OCI-LY1 (cell line): Measurements from ENCODE around the gene C19orf73.

Experiments used
- EZH2 ChIP-seq: fragments of 200-600 bp; sonication (generic), shearing (Covaris generic); IDR thresholded peaks from 2 replicates; pipeline ENCODE4 v1.8.0; 2017; ENCODE audit warnings: borderline replicate concordance, mixed run types, mild to moderate bottlenecking, antibody characterized with exemption, low read length, moderate library complexity, mixed read lengths
- TF ChIP-seq, protein P1 (sequence below): fragments of 200-600 bp; sonication (generic), shearing (Covaris generic); IDR thresholded peaks from 2 replicates; pipeline ENCODE4 v1.5.1; 2017; ENCODE audit warnings: mild to moderate bottlenecking, antibody characterized with exemption, low read length, moderate library complexity, mixed read lengths

DNA sequence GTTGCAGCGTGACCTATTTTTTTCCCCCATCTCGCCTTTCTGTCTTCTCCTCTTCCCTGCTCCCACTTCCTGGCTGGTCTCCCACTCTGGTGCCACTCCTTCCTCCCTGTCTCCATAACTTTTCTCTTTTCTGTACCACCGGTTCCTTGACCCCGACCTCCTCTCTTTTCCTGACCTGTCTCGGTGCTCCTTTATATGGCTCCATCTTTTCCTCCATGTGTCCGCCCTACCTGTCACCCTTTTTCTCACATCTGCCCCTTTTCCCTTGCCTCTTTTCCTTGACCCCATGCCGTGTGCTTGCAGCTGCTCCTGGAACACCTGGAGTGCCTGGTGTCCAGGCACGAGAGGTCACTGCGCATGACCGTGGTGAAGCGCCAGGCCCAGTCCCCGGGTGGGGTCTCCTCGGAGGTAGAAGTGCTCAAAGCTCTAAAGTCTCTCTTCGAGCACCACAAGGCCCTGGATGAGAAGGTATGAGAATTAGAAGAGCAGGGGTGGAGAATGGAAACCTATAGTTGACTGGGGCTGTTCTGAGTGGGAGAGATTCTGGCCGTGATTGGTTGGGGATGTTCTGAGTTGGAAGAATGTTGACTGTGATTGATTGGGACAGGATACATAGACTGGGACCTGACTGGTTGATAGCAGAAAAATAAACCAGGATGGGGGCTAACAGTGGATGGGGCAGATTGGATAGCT is 9.7 kb upstream of the C19orf73 start:
- TF ChIP-seq, protein P1, sequence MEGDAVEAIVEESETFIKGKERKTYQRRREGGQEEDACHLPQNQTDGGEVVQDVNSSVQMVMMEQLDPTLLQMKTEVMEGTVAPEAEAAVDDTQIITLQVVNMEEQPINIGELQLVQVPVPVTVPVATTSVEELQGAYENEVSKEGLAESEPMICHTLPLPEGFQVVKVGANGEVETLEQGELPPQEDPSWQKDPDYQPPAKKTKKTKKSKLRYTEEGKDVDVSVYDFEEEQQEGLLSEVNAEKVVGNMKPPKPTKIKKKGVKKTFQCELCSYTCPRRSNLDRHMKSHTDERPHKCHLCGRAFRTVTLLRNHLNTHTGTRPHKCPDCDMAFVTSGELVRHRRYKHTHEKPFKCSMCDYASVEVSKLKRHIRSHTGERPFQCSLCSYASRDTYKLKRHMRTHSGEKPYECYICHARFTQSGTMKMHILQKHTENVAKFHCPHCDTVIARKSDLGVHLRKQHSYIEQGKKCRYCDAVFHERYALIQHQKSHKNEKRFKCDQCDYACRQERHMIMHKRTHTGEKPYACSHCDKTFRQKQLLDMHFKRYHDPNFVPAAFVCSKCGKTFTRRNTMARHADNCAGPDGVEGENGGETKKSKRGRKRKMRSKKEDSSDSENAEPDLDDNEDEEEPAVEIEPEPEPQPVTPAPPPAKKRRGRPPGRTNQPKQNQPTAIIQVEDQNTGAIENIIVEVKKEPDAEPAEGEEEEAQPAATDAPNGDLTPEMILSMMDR = no peak
- TF ChIP-seq EZH2 = no peak
